Caco-2 (cell line): ENCODE measurements around the gene CD247. TPM values are rescaled to one million over a fixed set of nuclear protein-coding genes. Genes with fewer than 3 reads are reported as not detected.

Source experiments
- BruUV-seq: library from RNA; stranded (reverse); fragments of 400-500 nt; replicated peaks from 2 replicates; lab custom pipeline; 2021; lab: Mats Ljungman, UMichigan
- CTCF ChIA-PET: fragments of 300-600 bp; sonication (Branson Sonifier 250); formaldehyde crosslinking; loops from one replicate; lab custom pipeline; 2022; ENCODE audit warnings: antibody characterized with exemption; lab: Charles Lee
- POLR2A ChIA-PET: fragments of 300-600 bp; sonication (Branson Sonifier 250); formaldehyde crosslinking; loops from one replicate; lab custom pipeline; 2022; ENCODE audit warnings: antibody characterized with exemption; lab: Charles Lee
- DNase-seq, 2 experiments: peaks; one replicate each; pipeline versions ENCODE4 v3.0.0 to v3.0.0-alpha.2; 2020 to 2022
- H3K27me3 ChIP-seq: replicated peaks from 2 replicates; pipeline ENCODE4 v1.6.0; 2011; ENCODE audit warnings: low read length; ENCODE audit not compliant: control insufficient read depth, insufficient read depth
- H3K36me3 ChIP-seq: 2 replicates; pipeline ENCODE4 v1.5.1; 2011; ENCODE audit warnings: low read length; ENCODE audit not compliant: control insufficient read depth, insufficient read depth
- H3K4me1 ChIP-seq: fragments of 250-450 bp; sonication (Bioruptor Pico); 2 replicates; pipeline ENCODE4 v1.5.1; 2020; ENCODE audit warnings: mild to moderate bottlenecking
- H3K4me3 ChIP-seq: 2 replicates; pipeline ENCODE4 v1.5.1; 2011; ENCODE audit warnings: low read depth, mild to moderate bottlenecking, control low read depth, low read length
- H3K9me3 ChIP-seq: fragments of 250-450 bp; sonication (Bioruptor Pico); 2 replicates; pipeline ENCODE4 v1.5.1; 2020; ENCODE audit warnings: mild to moderate bottlenecking, moderate library complexity
- H3K27ac Mint-ChIP-seq: one replicate; pipeline ENCODE4 v1.8.0; 2022; ENCODE audit warnings: mixed read lengths; ENCODE audit not compliant: unreplicated experiment
- H3K27me3 Mint-ChIP-seq: one replicate; pipeline ENCODE4 v1.8.0; 2022; ENCODE audit warnings: mixed read lengths; ENCODE audit not compliant: insufficient read depth, unreplicated experiment
- H3K36me3 Mint-ChIP-seq: one replicate; pipeline ENCODE4 v1.8.0; 2022; ENCODE audit warnings: mild to moderate bottlenecking, mixed read lengths; ENCODE audit not compliant: insufficient read depth, unreplicated experiment
- H3K4me1 Mint-ChIP-seq: one replicate; pipeline ENCODE4 v1.8.0; 2022; ENCODE audit warnings: low read depth, mixed read lengths; ENCODE audit not compliant: unreplicated experiment
- H3K4me3 Mint-ChIP-seq: one replicate; pipeline ENCODE4 v1.8.0; 2022; ENCODE audit warnings: mild to moderate bottlenecking, moderate library complexity, mixed read lengths; ENCODE audit not compliant: unreplicated experiment
- H3K9me3 Mint-ChIP-seq: one replicate; pipeline ENCODE4 v1.8.0; 2022; ENCODE audit warnings: mixed read lengths; ENCODE audit not compliant: unreplicated experiment
- intact Hi-C: fragments of 100-400 bp; cut with micrococcal nuclease; formaldehyde crosslinking; loops from one replicate; pipeline ENCODE4 v1.10.0; 2022; ENCODE audit not compliant: unreplicated experiment
- total RNA-seq: library from RNA; stranded (reverse); gene quantifications from 2 replicates; pipeline ENCODE4 v1.2.3, GENCODE V29; 2022
- TF ChIP-seq, protein P1 (sequence below), 2 experiments: fragments of 200-600 bp in 1 of 2; IDR thresholded peaks; 1 replicate in 1 of 2; 2 replicates in 1 of 2; pipeline versions ENCODE4 v1.5.1 to v1.8.0; 2011 to 2022; ENCODE audit warnings: antibody characterized with exemption in 1 of 2, control low read depth in 1 of 2, inconsistent platforms in 1 of 2, low read depth in 1 of 2, low read length in 1 of 2, mild to moderate bottlenecking in 1 of 2, moderate library complexity in 1 of 2; ENCODE audit not compliant: insufficient read depth in 1 of 2, severe bottlenecking in 1 of 2, unreplicated experiment in 1 of 2

CD247 gene
- total RNA-seq, 1 experiment from 2014 or later: not detected

DNA sequence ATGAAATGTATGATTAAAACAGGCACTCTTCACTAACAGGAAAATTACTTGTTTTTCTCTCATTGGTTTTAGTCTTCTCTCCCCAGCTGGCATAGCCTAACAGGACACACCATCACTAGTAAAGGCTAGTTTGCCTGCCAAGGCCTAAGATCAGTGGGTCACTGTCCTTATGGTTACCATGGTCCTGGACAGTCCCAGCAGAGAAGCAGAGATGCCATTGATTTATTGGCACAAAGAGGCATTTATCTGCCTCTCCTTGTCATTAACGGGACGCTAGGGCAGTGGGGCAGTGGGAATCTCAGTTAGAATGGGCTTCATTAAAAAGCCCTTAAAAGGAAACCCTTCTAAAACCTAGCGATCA lies 13.9 kb downstream of the CD247 start:
- H3K36me3 Mint-ChIP-seq: no peaks in the 10 kb centered on the region
- H3K27me3 Mint-ChIP-seq: peaks cover 3% of the 10 kb centered on the region
- Histone ChIP-seq H3K27me3 (no peaks in the 10 kb centered on the region), H3K36me3 (no peaks in the 10 kb centered on the region), H3K9me3 (no peaks in the 10 kb centered on the region), H3K4me1 (no peaks in the 10 kb centered on the region), H3K4me3 (no peak overlapping the region)
- ChIA-PET POLR2A (no interaction called here), CTCF (no interaction called here)
- no peaks in the 10 kb centered on the region for H3K4me1 Mint-ChIP-seq
- H3K27ac Mint-ChIP-seq: no peak overlapping the region
- BruUV-seq: no TSS peak
- intact Hi-C loops: no loop called here
- no peak overlapping the region for H3K4me3 Mint-ChIP-seq
- TF ChIP-seq, protein P1, sequence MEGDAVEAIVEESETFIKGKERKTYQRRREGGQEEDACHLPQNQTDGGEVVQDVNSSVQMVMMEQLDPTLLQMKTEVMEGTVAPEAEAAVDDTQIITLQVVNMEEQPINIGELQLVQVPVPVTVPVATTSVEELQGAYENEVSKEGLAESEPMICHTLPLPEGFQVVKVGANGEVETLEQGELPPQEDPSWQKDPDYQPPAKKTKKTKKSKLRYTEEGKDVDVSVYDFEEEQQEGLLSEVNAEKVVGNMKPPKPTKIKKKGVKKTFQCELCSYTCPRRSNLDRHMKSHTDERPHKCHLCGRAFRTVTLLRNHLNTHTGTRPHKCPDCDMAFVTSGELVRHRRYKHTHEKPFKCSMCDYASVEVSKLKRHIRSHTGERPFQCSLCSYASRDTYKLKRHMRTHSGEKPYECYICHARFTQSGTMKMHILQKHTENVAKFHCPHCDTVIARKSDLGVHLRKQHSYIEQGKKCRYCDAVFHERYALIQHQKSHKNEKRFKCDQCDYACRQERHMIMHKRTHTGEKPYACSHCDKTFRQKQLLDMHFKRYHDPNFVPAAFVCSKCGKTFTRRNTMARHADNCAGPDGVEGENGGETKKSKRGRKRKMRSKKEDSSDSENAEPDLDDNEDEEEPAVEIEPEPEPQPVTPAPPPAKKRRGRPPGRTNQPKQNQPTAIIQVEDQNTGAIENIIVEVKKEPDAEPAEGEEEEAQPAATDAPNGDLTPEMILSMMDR (IDR thresholded peaks at IDR 0.05; ENCODE audit: insufficient read depth in 1 of 2, low read depth in 1 of 2, low read length in 1 of 2, severe bottlenecking in 1 of 2, unreplicated experiment in 1 of 2): no peak
- no peak for DNase-seq
- H3K9me3 Mint-ChIP-seq: no peaks in the 10 kb centered on the region

DNA sequence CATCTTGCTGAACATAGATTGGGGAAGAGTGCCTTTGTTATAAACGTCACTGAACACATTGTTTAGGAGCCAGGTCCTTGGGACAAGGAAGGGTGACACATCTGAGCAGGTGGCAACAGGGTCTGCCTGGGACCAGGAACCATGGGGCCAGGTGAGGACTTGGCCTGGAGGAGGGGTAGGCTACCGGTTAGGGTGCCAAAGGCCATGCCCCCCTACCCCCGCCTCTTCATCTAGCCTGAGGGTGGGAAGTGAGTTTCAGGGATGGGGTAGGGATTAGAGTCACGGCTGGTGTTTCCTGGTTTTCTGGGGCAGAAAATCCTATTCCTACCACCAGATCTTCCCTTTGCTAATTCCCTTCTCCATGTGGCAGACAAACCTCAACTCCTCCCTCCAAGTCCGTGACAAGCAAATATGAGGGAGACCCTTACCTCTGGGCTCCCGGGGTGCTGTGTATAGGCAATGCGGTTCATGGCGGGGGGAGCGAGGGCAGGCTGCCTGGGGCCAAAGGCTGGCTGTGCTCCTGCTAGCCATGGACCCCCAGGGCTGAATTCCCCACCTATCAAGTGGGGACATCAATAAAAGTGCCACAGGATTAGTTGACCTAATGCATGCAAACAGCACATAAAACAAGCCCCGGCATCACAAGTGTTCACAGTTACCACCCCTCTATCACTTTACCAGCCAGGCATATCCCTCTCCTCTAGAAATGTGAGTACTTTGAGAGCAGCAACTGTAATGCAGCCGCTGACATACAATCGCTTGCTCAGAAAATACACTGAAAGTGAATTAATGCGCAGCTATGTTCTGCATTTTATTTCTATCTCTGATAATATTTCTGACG lies 14.5 kb downstream of the CD247 start:
- peaks cover 3% of the 10 kb centered on the region for H3K27me3 Mint-ChIP-seq
- no TSS peak for BruUV-seq
- no peak overlapping the region for H3K4me3 ChIP-seq
- POLR2A ChIA-PET: no interaction called here
- H3K4me3 Mint-ChIP-seq: no peak overlapping the region
- H3K9me3 ChIP-seq: no peaks in the 10 kb centered on the region
- no peaks in the 10 kb centered on the region for H3K36me3 Mint-ChIP-seq
- no peaks in the 10 kb centered on the region for H3K4me1 ChIP-seq
- CTCF ChIA-PET: no interaction called here
- H3K27ac Mint-ChIP-seq: no peak overlapping the region
- DNase-seq: no peak
- H3K36me3 ChIP-seq: no peaks in the 10 kb centered on the region
- intact Hi-C loops: no loop called here
- no peaks in the 10 kb centered on the region for H3K4me1 Mint-ChIP-seq
- H3K9me3 Mint-ChIP-seq: no peaks in the 10 kb centered on the region
- H3K27me3 ChIP-seq: no peaks in the 10 kb centered on the region
- TF ChIP-seq, protein P1 (IDR thresholded peaks at IDR 0.05; ENCODE audit: insufficient read depth in 1 of 2, low read depth in 1 of 2, low read length in 1 of 2, severe bottlenecking in 1 of 2, unreplicated experiment in 1 of 2): no peak

DNA sequence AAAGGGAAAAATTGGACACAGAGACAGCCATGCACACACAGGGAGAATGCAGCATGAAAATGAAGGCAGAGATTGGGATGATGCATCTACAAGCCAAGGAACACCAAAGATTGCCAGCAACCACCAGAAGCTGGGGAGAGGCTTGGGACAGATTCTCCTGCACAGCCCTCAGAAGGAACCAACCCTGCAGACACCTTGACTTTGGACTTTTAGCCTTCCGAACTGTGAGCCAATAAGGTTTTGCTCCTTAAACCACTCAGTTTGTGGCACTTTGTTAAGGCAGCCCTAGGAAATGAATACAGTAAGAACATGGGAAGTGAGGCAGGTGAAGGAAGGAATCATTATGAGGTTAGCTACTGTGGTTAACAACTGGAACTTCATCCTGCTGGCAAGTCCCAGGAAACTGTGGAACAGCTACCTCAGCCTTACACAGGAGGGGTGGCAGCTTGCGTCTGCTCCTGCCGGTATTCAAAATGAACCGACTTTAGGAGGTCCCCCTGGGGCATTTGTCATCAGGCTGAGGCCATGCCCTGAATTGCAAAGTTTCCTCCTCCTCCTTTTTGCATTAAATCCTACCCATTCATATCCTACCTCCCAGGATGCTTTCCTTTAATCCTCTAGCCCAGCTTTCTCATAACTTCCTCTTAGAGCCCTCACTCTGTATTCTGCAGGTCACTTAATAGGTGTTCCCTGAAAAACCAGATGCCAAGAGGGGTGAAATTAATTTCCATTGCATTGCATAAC lies 15.4 kb downstream of the CD247 start:
- H3K9me3 Mint-ChIP-seq: no peaks in the 10 kb centered on the region
- CTCF ChIA-PET: interaction anchor here (0.5 kb wide), 1 partner anchor 235 kb away, joined by 3 read pairs; no protein-coding TSS in a partner anchor
- DNase-seq: no peak
- POLR2A ChIA-PET: no interaction called here
- Histone ChIP-seq H3K9me3 (no peaks in the 10 kb centered on the region), H3K36me3 (no peaks in the 10 kb centered on the region), H3K4me1 (no peaks in the 10 kb centered on the region), H3K4me3 (no peak overlapping the region), H3K27me3 (no peaks in the 10 kb centered on the region)
- intact Hi-C loops: no loop called here
- TF ChIP-seq, protein P1 (IDR thresholded peaks at IDR 0.05; ENCODE audit: insufficient read depth in 1 of 2, low read depth in 1 of 2, low read length in 1 of 2, severe bottlenecking in 1 of 2, unreplicated experiment in 1 of 2): no peak
- H3K4me3 Mint-ChIP-seq: no peak overlapping the region
- H3K27me3 Mint-ChIP-seq: peaks cover 3% of the 10 kb centered on the region
- H3K4me1 Mint-ChIP-seq: no peaks in the 10 kb centered on the region
- H3K36me3 Mint-ChIP-seq: no peaks in the 10 kb centered on the region
- H3K27ac Mint-ChIP-seq: no peak overlapping the region
- BruUV-seq: no TSS peak
